ENCODE results near the gene DTX1.

Gene DTX1

DNA sequence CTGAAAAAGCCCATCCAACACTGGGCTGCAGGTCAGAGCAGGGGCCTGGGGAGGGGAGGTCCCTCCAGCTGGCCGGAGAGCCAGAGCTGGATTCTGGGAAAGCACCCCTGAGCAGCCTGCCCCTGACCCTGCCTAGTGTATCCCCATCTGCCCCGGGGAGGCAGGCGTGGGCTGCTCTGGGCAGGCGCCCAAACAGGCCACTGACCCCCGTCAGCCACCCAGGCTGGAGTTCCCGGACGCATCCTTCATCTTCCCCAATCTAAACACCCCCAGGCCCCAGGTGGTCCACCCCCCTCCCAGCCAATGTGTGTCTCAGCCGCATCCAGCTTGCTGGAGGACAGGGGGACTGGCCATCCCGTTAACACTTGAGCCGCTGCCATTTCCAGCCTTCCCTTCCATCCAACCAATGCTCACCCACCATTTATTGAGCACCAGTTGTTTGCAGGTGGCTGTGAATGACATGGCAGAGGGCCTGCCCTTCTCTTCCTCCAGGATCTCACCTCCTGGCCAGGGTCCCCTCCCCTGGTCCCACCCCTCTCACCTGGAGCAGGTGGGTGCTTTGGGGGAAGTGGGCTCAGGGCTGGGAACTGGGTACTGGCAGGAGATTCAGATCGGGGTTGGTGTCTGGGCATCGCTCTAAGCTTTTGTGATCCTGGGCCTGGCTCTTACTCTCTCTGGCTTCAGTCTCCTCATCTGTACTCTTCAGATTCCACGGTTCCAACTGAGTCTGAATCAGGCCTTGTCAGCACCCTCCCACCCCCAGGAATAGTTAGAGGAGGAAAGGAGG is 743 bp upstream of the DTX1 start:
- no peak for FAIRE-seq

DNA sequence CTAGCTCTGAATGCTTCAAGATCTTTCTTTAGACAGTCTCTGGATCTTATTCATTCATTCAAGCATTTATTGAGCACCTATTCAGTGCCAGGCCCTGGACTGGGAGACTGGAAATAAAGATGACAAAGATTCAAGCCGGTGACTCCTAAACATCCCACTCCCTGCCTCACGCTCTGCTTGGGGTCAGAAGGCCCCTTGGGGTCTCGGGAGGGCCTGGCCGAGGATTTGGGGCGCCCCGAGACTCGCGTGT is 224 bp upstream of the DTX1 start:
- FAIRE-seq: no peak

DNA sequence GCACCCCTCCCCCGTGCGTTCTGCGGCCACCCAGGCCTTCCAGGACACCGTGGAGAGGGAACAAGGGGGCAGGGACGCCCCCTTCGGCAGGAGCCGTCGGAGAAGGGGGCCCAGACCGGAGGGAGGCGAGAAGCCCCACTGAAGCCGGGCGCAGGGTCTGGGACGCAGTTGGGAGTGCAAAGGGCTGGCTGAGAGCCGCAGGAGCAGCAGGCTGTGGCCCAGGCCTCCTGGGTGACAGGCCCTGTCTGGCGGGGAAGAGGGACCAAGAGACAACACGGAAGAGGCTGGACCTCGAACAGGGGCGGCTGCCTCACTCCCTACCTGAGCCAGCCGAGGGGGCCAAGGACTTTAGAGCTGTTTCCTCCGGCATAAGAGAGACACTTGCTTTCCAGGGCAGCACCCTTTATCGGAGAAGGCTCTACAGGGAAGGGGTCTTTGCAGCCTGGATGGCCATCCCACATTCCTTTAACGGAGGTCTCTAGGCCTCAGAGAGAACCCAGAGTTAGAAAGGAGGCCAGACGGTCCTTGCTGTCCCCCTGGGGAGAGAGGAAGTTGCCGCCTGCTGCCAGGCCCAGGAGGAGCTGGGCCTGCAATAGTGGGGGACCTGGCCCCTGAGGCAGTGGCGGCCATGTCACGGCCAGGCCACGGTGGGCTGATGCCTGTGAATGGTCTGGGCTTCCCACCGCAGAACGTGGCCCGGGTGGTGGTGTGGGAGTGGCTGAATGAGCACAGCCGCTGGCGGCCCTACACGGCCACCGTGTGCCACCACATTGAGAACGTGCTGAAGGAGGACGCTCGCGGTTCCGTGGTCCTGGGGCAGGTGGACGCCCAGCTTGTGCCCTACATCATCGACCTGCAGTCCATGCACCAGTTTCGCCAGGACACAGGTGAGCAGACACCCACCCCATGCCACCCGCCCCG is 1.3 kb downstream of the DTX1 start:
- FAIRE-seq: no peak

DNA sequence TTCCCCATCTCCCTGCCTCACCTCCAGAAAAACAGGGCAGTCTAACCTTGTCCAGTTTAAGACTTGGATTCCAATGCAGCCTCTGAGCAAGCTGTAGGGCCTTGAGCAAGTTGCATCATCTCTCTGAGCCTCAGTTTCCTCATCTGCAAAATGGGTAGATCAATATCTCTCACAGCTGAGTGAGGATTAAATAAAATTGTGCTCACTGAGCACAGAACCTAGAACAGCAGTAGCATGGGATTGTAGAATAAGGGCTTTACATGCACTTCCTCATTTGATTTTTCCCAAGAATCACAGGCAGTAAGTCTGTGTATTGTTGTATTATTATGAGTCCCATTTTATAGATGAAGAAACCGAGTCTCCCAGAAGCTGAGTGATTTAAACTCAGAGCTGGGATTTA is 2.0 kb downstream of the DTX1 start:
- FAIRE-seq: no peak

DNA sequence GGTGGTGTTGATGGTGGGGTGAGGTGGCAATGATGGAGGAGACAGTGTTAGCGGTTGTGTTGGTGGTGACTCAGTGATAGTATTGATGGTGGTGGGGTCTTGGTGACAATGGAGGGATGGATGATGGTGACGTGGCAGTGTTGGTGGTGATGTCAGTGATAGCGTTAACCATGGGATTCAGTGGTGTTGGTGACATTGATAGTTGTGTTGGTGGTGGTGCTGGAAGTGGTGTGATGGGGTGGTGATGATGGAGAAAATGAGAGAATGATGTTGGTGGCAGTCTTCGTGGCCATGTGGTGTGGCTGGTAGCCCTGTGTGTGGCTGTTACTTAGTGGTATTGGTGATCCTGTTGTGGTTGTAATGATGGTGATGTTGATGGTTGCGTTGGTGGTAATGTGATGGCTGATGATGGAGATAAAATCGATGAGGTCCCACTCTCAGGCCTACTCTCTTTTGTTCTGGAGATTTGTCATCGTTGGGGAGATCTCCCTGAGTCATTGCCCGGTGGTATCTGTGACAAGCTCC is 2.6 kb downstream of the DTX1 start:
- FAIRE-seq: no peak

DNA sequence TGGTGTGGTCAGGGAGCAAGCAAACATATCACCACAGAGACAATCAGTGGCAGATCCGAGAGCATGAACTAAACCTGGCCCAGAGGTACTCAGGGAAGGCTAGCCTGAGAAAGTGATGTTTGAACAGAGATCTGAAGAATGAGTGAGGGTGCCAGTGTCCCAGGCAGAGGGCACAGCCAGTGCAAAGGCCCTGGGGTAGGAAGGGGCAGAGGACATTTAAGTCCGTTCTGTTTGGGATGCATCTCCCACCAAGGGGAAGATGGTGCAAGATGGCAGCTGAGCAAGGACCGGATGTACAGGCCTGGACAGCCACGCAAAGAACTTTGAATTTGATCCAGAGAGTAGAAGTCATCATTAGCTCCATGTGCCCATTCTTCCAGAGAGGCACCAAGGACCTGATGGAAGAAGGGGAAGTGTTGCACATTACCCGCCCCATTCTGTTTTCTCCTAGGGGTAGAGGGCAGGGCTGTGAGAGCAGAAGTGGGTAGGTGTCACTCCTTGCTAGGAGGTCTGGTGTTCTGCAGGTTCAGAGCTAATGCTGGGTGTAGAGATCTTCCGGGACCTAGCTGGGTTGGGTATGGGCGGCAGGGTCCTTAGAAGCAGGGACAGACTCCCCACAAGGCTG is 3.9 kb downstream of the DTX1 start:
- FAIRE-seq: no peak

DNA sequence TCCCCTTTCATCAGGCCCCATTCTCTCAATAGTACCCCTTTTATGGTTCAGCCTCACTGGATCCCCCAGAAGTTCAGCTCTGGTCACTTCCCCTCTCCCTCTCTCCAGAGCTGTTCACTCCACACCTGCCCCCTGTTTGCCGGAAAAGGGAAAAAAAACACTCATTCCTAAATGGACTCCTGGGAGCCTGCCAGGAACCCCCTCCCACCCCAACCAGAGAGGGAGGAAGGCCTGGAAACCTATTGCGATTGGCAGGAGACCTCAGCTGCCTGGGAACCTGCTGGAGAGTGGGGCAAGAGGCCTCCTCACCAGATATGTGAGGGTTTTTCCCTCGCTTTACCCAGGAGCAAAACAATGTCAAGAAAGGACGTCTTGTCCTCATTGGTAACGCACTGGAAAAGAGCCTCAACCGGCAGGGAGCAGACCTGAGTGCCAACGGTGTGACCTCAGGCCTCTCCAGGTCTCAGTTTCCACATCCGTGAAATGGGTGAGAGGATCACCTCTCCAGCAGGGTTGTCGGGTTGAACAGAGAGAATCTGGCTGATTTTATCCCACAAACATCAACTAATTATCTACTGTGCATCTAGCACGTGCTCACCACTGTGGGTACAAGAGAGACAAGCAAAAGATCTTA is 4.6 kb downstream of the DTX1 start:
- no peak for FAIRE-seq

DNA sequence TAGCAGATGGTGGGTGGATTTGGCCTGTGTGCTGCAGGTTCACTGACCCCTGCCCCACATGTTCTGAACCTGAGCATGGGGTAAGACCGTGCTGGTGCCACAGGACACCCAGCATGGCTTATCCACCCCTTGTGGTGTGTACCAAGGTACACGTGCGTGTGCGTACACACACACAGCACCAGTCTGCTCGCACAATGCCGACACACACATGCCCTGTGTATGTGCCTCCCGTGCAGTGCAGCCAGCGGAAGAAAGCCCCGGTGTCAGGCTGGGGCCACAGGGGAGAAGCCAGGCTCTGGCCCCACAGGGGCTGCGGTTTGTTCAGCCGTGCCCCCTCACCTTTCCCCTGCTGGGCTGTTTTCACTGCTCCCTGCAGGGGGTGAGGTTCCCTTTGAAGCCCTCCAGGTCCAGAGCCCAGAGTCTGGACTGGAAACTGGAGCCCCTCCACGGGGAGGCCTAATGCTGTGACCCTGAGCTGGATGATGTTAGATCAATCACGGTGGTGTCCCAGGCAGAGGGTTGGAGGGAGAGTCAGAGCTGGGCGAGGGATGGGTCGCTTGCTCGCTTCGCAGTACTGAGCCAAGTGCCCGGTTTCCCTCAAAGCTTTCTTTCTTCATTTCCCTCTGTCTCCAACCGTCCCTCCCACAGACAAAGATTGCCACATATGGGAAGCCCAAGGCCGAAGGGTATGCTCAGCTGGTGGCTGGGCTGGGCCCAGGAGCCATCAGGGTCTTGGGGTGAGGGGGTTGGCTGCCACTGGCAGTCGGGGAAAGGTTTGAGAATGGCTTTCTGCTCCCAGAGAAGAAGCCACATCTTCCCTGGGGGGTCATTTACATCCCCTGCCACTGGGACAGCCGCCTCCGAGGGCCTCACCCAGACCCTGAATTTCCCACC is 6.2 kb downstream of the DTX1 start:
- no peak for FAIRE-seq

DNA sequence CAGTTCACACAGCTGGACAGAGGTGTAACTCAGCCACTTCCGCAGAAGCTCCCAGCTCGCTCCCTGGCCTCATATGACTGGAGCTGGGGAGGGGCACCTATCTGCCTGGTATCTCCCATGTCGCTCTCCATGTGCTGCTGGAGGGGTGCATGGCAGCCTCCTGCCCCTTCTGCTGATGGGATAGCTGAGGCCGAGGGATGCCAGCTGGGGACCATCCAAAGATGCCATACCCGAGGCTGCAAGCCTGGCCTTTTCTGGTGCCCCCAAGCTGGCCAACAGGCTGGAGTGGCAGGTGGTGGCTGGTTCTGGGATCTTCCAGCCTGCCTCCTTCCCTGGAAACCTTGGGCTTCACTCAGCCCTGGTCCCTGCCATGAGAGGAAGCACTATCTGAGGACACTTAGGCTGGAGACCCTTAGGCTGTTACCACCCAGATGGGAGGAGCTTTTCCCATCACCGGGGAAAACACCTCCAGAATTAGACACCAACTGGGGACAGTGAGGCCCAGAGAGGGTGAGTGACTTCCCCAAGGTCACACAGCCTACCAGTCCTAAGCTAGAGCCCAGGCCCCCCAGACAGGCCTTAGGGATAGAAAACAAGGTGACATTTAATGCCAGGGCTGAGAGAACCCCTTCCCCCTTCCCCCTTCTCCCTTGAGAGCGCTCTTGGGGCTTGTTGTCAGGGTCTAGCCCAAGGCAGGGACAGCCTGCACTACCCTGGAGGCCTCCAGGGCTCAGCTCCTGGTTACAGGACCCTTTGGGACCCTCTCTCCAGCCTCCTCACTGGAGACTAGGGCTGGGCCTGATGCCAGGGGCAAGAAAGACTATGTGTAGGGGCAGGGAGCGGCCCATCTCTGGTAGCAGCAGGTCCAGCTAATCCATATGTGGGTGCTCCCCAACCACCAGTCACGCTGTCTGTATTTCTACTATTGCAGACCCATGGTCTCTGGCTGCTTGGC is 7.1 kb downstream of the DTX1 start:
- no peak for FAIRE-seq

DNA sequence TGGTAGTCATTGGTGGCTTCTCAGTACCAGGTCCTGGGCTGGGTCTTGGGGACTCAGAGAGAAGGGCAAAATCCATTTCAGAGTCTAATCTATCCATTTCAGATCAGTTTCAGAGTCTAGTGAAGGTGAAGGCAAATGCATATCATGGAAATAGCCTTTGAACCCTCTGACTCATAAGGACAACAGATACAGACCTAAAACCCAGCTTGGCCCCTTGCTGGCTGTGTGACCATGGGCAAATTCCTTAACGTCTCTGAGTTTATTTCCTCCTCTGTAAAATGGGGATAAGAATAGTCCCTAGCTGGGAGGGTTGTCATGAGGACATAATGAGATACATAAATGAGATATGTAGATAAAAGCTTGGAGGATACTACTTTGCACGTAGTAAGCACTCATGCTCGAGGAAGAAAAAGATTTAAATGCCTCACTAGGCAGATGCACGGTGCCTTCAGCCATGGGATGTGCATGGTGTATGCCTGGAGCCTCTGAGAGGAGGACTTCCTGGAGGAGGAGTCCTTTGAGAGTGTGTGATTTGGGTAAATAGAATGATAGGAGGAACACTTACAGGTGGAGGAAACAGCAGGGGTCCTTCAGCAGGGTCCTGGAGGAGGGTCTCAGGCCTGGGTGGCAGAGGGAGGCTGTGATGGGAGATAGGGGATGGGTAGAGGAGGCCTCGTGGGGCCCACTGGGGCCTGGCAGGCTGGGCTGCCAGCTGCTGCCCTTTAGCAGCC is 8.0 kb downstream of the DTX1 start:
- no peak for FAIRE-seq

DNA sequence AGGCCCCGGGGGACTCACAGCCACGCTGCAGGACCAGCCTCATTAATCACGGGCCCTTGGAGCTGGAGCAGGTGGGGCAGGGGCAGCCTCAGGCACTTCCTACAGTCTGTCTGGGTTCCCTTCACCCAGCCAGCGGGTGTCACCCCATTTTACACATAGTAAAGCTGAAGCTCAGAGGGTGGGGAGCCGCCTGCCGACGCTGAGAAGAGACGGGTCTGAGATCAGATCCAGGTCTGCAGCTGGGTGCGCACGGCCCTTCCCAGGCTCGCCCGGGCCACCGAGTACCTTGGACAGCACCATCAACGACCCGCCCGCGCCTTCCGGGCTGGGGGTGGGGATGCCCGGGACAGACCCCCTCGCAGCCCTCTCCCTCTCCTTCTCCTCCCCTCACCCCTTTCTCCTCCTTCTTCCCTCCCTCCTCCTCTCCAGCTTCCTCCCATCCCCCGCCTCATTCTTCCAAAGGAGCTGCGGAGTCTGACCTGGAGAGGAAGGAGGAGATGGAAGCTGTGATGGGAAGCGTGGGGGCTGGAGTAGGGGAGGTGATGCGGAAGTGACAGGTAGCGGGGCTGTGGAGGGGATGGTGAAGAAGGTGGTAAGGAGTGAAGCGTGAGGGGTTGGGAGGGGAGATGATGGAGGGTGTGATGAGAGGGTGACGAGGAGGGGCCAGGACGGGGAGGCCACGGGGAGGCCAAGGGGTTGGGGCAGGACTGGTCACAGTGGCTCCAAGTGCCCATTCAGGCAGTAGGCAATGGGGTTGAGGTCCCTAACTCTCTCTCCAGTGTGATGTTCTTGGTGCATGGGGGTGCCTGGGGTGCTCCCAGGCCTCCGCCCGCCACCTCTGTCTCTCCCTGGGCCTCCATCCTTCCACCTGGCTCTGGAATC is 8.8 kb downstream of the DTX1 start:
- no peak for FAIRE-seq

DNA sequence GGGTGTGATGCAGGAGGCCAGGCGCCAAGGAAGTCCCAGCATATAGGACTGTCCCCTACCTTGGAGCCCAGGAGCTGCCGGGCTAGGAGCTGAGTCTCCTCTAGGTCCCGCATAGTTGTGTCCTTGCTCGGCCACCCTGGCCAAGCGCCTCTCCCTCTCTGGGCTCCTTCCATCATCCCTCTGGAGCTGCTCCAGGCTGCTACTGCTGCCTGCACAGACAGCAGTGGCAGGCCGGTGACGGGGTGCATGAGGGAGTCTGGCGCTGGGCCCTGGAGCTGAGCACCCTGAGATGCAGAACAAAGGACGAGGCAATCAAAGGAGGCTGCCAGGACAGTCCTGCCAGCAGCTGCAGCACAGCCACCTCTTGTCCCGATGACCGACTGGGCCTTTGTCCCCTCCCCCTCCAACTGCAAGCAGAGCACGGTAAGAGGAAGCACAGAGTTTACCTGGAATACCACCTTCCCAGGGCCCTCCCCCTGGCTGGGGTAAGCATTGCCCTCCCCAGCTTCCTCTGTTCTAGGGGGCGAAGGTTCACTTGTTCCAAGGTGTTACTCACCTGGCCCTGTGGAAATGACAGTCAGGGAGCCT is 10.4 kb downstream of the DTX1 start:
- FAIRE-seq: no peak

DNA sequence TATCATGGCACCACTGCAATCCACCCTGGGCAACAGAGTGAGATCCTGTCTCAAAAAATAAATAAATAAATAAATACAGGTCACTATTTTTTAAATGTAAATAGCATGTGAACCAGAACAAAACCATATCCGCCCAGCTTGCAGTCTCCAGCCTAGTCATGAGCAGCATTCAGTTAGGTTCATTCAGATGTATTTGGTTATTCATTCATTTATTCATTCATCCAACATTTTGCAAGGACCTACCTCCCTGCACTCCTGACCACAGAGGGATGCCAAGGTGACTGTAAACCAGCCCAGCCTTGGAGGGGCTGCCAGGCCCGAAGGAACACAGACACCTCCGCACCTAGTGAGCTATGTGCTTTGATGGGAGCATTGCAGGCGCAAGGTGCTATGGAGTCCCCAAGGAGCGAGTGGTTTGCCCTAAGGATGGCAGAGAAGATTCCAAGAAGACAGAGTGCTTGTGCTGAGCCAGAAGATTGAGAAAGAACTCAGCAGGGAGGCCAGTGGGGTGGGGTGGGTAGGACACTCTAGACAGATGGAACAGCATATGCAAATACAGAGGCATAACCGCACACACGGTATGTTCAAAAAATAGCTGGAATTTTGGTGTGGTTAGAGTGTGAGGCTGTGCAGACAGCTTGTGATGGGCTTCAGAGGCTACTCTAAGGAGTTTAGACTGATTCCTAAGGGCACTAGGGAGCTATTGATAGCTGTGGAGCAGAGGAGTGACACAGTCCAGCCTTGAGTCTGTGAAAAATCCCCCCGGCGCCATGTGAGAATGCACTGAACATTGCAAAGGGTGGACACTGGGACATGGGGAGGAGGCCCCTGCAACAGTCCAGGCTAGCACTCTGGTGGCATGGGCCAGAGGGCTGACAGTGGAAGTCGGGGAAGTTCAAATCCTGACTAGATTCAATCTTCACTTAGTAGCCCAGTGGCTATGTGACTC is 11.7 kb downstream of the DTX1 start:
- FAIRE-seq: no peak

DNA sequence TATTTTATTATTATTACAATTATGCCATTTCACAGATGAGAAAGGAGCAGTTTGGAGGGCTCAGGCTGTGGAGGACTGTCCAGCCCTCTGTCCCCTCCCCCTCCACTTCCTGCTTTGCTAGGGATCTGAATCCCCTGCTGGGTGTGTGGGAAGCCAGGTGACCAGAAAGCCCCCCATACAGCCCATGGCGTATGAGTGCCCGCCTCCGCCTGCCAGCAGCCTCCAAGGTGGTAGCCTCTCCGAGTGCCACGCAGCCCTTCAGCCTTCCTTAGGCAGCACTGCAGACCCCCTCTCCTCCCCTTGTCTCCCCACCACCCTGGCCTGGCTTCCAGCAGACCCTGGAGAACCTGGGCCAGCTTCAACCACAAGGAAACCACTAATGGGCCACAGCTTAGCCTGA is 12.6 kb downstream of the DTX1 start:
- FAIRE-seq: no peak

DNA sequence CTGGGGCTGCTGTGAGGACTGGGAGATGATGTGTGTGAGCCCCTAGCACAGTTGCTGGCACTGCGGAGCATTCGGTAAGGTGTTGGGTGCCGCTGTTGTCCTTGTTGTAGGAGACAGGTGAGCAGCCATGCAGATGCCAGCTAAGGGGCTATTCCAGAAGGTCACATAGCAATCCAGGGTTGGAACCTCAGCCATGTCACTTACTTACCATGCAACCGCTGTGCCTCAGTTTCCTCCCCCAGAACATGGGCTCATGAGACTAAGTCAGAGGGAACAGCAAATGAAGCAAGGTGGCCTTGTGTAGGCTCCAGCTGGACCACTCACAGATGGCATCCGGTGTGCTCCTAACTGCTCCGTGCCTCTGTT is 13.2 kb downstream of the DTX1 start:
- FAIRE-seq: no peak

DNA sequence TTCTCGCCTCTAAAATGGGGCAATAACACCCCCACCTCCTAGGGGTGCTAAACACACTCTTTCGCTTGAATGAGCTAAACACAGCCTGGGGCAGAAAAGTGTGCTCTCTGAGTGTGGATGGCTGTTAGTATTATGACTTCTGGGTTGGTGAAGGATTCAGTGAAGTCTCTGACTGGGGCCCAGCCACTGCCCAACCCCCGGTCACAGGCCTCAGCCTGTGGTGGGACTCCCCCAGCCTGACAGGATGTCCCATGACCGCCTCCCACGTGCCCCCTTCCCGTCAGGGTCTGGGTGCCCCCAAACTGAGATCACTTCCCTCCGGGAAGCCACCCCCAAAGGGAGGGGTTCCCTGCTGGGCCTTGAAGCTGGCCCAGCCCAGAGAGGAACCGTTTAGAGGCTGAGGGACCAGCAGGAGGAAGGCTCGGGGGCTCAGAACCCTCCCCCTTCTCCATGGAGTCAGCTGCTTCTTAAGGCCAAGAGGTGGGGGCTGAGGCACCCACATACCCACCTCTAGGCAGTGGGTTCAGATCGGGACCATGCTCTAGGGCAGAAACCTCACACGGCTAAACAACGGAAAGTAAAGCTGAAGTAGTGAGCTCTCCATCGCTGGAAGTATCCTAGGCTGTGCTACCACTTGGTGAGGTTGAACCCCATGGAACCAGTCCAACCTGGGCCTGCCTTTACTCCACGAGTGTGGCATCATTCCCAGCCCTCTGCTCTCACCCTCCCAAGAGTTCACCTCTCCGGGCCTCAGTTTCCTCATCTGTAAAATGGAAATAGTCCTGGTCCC is 13.8 kb downstream of the DTX1 start:
- no peak for FAIRE-seq
